ENCODE measurements around the gene KRTAP22-1.

KRTAP22-1 gene

DNA sequence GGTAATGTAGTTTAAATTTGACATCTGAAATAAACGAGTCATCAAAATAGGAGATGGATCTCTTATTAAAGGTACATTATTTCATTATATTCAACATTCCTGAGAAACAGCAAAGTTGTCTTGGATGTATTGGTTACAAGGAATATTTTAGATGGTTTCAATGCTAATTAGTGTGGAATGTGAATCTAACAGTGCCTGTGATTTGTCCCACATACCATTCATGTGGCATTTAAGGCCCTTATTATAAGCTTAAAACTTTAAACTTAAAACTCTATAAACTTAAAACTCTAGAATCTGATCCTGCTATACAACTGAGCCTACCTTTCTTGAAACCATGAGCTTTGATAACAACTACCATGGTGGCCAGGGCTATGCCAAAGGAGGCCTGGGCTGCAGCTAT, at the start of gene KRTAP22-1:
Gene KRTAP22-1, plus strand, starts transcription at position 301 of the 400 bp plus-strand sequence.
- no peak for DNase-seq

- no peak for DNase-seq
Observed at GRCh38 chr21:30552782-30553181, 48.1 kb upstream of the KRTAP22-1 start.

- DNase-seq = no peak
Observed at GRCh38 chr21:30555095-30555494, 45.8 kb upstream of the KRTAP22-1 start.

DNA sequence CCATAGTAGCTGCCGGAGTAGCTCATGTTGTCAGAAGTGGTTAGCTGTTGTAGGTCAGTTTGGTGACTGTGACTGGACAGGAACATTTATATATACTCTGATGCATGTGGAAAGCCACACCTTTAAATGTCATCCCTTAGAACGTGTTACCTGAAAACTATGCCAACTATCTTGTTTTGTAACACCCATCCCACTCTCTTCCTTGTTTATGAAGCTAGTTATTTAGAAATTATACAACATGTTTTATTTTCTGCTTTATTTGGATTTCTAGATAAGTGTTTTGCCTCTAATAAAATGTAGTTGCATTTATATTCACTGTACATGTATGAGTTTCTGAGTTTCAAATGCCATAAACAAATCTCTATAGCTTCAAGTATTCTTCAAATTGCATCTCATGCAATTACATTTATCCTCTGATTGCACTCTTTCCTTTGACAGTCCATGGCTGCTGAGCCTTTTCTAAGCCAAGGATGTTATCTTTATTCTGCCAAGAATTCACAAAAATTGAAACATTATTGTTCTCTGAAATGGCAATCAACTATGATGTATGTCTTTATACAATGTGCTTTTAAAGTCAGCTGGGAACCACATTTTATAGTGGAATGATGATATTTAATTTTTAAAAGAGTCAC, 39.5 kb upstream of the KRTAP22-1 start, which contains the start of gene KRTAP19-7:
Gene KRTAP19-7, minus strand, starts transcription at position 51 of the 632 bp plus-strand sequence. Its CDS starts 25 bp downstream, at position 26.
- DNase-seq = no peak

- DNase-seq = no peak
Observed at GRCh38 chr21:30561957-30562356, 38.9 kb upstream of the KRTAP22-1 start.

DNA sequence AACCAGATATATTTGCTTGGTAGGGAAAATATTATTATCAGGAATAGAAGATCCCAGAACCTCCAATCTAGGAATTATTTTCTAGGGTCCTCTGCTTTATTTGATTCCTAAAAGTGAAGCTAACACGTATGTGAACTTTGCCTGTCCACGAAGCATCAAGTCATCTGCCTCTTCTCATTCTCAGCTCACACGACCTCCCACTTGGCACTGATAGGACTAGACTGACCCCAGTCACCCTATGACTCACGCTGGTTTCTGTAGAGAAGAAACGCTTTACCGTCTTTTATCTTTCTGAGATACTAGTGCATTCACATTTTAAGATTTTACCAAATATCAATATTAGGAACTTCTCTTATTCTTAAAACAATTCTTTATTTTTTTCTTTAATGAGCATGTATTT, 37.8 kb upstream of the KRTAP22-1 start:
- no peak for DNase-seq

GRCh38 chr21:30563630-30564029, 37.3 kb upstream of the KRTAP22-1 start:
- DNase-seq = no peak

- no peak for DNase-seq
Observed at GRCh38 chr21:30567617-30568016, 33.3 kb upstream of the KRTAP22-1 start.

- no peak for DNase-seq
Observed at GRCh38 chr21:30577766-30578165, 23.1 kb upstream of the KRTAP22-1 start.

- DNase-seq = no peak
Observed at GRCh38 chr21:30579346-30579745, 21.5 kb upstream of the KRTAP22-1 start.

GRCh38 chr21:30580132-30580531, 20.8 kb upstream of the KRTAP22-1 start:
- DNase-seq = no peak

GRCh38 chr21:30582870-30583269, 18.0 kb upstream of the KRTAP22-1 start:
- no peak for DNase-seq

DNA sequence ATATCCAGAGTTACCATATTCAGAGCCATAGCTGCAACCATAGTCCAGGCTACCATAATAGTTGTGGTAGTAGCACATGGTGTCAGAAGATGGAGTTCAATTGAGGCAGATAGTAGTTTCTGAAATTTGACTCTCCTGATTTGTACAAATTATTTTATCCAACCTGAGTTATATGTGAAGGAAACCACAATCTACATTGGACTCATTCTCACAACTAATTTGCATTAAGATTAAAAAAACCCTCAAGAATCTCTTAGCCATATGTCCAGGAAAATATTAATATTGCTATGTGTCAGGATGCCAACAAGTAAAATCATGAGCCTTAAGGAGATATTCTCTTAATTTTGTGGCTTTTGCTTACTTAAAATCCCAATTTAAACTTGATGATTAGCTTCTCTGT, 10.6 kb upstream of the KRTAP22-1 start, which contains the start of gene KRTAP22-2:
Gene KRTAP22-2, minus strand, starts transcription at position 101 of the 400 bp plus-strand sequence.
- no peak for DNase-seq

DNA sequence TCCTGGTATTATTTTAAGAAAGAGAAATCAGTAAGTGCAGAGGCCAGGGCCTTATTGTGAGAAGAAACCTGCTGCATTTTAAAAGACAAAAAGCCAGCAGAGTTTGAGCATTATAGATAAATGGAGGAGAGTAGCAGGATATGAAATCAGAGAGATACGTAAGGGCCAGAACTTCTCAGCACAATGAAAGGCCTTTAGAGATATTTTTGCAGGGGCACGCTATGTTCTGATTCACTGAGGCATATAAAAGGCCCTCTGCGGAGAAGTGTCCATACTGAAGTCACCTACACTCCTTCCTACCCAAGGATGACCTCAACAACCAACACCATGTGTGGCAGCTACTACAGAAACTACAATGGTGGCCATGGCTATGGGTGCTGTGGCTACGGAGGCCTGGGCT, 8.7 kb upstream of the KRTAP22-1 start, which contains the start of gene KRTAP6-3:
Gene KRTAP6-3, plus strand, starts transcription at position 301 of the 400 bp plus-strand sequence. Its CDS starts 6 bp downstream, at position 307.
- no peak for DNase-seq

DNA sequence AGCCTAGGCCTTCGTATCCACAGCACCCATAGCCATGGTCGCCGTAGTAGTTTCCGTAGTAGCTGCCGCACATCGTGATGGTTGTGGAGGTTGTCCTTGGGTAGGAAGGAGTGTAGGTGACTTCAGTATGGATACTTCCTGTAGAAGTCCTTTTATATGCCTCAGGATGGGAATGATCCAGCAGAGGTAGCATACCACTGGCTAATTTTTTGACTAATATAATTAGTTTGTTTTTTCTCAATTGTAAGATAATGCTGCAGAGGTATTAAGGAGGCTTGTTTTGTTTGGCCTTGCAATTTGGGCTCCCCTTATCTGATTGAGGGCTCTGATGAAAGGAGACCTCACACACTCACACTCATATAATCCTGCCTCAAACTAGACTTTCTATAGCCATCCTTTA, 2.1 kb upstream of the KRTAP22-1 start, which contains the start of gene KRTAP6-2:
Gene KRTAP6-2, minus strand, starts transcription at position 101 of the 400 bp plus-strand sequence. Its CDS starts 28 bp downstream, at position 73.
- DNase-seq = no peak

GRCh38 chr21:30605968-30606367, 5.1 kb downstream of the KRTAP22-1 start:
- no peak for DNase-seq

- no peak for DNase-seq
Observed at GRCh38 chr21:30612132-30612531, 11.2 kb downstream of the KRTAP22-1 start.

- DNase-seq = no peak
Observed at GRCh38 chr21:30613836-30614235, 12.9 kb downstream of the KRTAP22-1 start, which contains the start of gene KRTAP6-1. Gene KRTAP6-1, minus strand, starts transcription at chr21:30613930. Its CDS starts 26 bp downstream, at chr21:30613904.

- no peak for DNase-seq
Observed at GRCh38 chr21:30615199-30615598, 14.3 kb downstream of the KRTAP22-1 start.

GRCh38 chr21:30616125-30616524, 15.2 kb downstream of the KRTAP22-1 start, which contains the start of gene KRTAP20-1:
Gene KRTAP20-1, plus strand, starts transcription at chr21:30616425. Its CDS starts 30 bp downstream, at chr21:30616455.
- no peak for DNase-seq

GRCh38 chr21:30620080-30620479, 19.2 kb downstream of the KRTAP22-1 start:
- DNase-seq = no peak

DNA sequence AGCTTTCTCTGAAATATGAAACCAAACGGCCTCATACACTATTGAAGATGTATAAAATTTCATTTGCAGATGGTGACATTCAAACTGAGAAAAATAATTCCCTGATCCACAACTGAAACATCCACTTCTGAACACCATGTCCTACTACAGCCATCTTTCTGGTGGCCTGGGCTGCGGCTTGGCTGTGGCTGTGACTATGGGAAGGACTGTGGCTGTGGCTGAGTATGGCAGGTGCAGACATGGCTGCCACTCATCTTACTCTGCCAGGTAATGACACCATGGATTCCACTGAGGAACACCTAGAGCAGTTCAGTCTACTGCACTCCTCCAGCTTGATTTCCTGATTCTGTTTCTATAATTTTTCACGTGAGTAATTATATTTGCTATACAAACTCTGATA, 19.6 kb downstream of the KRTAP22-1 start, which contains the start of gene KRTAP20-4:
Gene KRTAP20-4, plus strand, starts transcription at position 106 of the 400 bp plus-strand sequence.
- DNase-seq = no peak

GRCh38 chr21:30623362-30623761, 22.5 kb downstream of the KRTAP22-1 start:
- no peak for DNase-seq

DNA sequence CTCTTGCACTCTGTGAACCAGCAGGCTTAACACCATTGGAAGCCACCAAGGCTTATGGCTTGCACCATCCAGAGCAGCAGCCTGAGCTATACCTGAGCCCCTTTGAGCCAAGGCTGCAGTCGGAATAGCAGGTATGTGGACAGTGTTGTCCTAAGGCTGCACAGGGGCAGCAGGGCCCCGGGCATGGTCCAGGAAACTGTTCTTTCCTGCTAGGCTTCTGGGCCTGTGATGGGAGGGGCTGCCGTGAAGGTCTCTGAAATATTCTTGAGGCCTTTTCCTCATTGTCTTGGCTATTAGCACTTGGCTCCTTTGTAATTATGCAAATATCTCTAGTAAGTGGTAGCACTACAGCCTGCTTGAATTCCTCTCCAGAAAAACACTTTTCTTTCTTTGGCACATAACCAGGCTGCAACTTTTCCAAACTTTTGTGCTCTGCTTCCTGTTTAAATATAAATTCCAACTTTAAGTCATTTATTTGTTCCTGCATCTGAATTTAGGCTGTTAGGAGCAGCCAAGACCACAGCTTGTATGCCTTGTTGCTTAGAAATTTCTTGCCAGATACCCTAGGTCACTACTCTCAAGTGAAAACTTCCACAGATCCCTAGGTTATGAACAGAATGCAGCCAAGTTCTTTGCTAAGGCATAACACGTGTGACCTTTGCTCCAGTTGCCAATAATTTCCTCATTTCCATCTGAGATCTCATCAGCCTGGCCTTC, 24.7 kb downstream of the KRTAP22-1 start:
- no peak for DNase-seq
